GM20431 (cell line): Measurements from ENCODE around the gene MTHFD2L.
"Not testable (repeated sequence)": the region's sequence is repeated elsewhere in the genome, so short reads cannot be mapped to it uniquely, and the experiment has no call there.

Experiments
- in situ Hi-C: fragments of 300-500 bp; cut with MseI, MboI; formaldehyde crosslinking; loops from one replicate; pipeline ENCODE4 v1.15.0; 2020; ENCODE audit warnings: low sequenced_read_pairs; ENCODE audit not compliant: unreplicated experiment

MTHFD2L gene

GRCh38 chr4:74322301-74322700 lies 164.4 kb downstream of the MTHFD2L start:
- in situ Hi-C loops = loop anchor here (25.0 kb wide), 1 partner anchor 135 kb away; no protein-coding TSS in a partner anchor

DNA sequence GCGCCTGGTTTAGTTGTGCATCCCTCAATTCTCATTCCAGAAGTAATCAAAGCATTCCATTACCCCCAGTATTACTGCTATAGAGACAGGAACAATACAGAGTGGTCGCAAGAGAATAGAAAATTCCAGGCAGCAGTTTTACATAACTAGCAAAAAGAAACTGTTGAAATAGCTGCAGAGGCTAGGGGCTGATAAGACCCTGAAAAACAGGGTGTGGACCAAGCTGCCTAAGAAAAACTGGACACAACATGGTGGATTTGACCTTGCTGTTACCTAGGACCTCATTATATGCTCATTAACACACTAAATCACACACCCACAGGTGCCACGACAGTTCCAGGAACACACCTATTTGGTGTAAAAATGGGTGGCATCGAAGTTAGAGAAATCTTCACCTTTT lies 165.7 kb downstream of the MTHFD2L start:
- in situ Hi-C loops = loop anchor here (25.0 kb wide), 1 partner anchor 136 kb away; no protein-coding TSS in a partner anchor

- in situ Hi-C loops = loop anchor here (25.0 kb wide), 1 partner anchor 137 kb away; no protein-coding TSS in a partner anchor
Measured at GRCh38 chr4:74324262-74324661, 166.3 kb downstream of the MTHFD2L start.

- in situ Hi-C loops = no loop called here
Measured at GRCh38 chr4:74325886-74326285, 168.0 kb downstream of the MTHFD2L start.

DNA sequence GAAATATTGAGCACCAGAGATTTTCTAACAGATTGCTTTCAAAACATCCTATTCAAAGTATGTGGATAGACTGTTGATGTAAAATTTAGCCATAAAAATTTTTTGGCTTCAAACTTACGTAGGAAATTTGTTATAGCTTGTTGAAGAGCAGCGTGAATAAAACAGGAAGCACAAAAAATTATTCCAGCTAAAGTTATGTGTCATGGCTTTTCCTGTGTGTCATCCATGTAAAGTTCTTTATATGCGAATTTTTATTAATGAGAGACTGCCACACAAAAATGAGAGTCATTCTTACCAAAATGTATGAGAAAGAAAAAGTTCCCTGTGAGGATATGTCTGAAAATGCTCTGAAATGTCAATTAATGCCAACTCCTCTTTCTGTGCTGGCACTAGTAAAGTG lies 169.8 kb downstream of the MTHFD2L start:
- in situ Hi-C loops = no loop called here

DNA sequence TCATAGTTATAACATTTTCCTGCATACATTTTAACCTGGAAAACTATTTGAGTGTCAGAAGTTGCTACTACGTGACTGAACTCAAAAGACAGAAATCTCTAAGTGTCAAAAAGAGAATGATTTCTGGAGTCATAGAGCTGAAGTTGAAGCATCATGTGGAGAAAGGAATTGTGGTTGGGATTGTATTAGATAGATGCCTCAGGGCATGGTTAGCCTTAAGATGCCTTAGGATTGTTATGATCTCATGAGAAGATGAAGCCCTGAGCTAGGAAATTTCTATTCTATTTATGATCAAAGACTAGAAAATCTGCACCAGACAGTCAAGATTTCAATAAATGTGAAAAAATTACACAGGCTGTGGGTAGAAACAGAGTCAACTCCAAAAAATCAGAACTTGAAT lies 170.6 kb downstream of the MTHFD2L start:
- in situ Hi-C loops = no loop called here

- in situ Hi-C loops = no loop called here
Measured at GRCh38 chr4:74329307-74329706, 171.4 kb downstream of the MTHFD2L start.

DNA sequence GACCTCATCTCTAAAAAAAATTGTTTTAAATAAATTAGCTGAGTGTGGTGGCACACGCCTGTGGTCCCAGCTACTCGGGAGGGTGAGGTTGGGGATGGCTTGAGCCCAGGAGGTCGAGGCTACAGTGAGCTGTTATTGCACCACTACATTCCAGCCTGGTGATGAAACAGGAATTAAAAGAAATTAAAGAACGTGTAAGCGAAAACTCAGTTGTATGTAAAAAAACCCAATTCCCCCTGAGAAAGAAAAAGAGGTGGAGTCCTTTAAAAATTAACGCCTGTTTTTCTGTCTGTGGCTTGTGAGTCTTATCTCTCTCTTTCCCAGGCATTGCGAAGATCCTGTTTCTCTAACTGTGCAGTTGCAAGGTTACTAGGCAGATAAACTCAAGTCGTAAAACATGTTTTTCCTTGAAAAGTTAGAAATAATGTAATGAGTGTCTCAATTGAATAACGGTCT lies 172.4 kb downstream of the MTHFD2L start:
- in situ Hi-C loops = no loop called here

GRCh38 chr4:74331252-74331651 lies 173.3 kb downstream of the MTHFD2L start:
- in situ Hi-C loops = no loop called here

GRCh38 chr4:74331944-74332343 lies 174.0 kb downstream of the MTHFD2L start:
- in situ Hi-C loops = no loop called here

- in situ Hi-C loops = no loop called here
Measured at GRCh38 chr4:74334636-74335035, 176.7 kb downstream of the MTHFD2L start.

- in situ Hi-C loops = no loop called here
Measured at GRCh38 chr4:74335341-74336021, 177.6 kb downstream of the MTHFD2L start.

- in situ Hi-C loops = no loop called here
Measured at GRCh38 chr4:74338792-74339333, 180.9 kb downstream of the MTHFD2L start.

GRCh38 chr4:74339501-74339900 lies 181.6 kb downstream of the MTHFD2L start:
- in situ Hi-C loops = no loop called here

GRCh38 chr4:74340421-74340820 lies 182.5 kb downstream of the MTHFD2L start:
- in situ Hi-C loops = not testable (repeated sequence)

GRCh38 chr4:74344031-74344430 lies 186.1 kb downstream of the MTHFD2L start:
- in situ Hi-C loops = no loop called here
